ENCODE data around the gene MPG. TPM values are rescaled to one million over a fixed set of nuclear protein-coding genes. Genes with fewer than 3 reads are reported as not detected.

Gene MPG
- total RNA-seq, 1 donor from 2014 or later = 56.5 TPM

GRCh38 chr16:67183-67791, 10.7 kb upstream of the MPG start:
- no peak overlapping the region for H3K9ac ChIP-seq (ENCODE audit: low read length)
- FAIRE-seq (no peak), DNase-seq (ENCODE audit: low read depth) (no peak)
- Mint-ChIP-seq H3K36me3 (ENCODE audit: low read depth, unreplicated experiment) (peaks cover 10% of the 10 kb centered on the region), H3K27ac (ENCODE audit: unreplicated experiment) (no peak overlapping the region), H3K4me1 (ENCODE audit: low read depth, unreplicated experiment) (peaks cover 20% of the 10 kb centered on the region), H3K4me3 (ENCODE audit: unreplicated experiment) (no peak overlapping the region), H3K27me3 (ENCODE audit: low read depth, unreplicated experiment) (no peaks in the 10 kb centered on the region), H3K9me3 (ENCODE audit: unreplicated experiment) (no peaks in the 10 kb centered on the region)
- H3K36me3 ChIP-seq (ENCODE audit: insufficient read depth, low read length) = peaks cover 3% of the 10 kb centered on the region
- no peak overlapping the region for H3K27ac ChIP-seq (ENCODE audit: low read depth, low read length)
- H4K20me1 ChIP-seq (ENCODE audit: insufficient read depth, low read length) = peaks cover 85% of the 10 kb centered on the region
- peaks cover 62% of the 10 kb centered on the region for H3K79me2 ChIP-seq (ENCODE audit: insufficient read depth, low read length)
- H3K4me1 ChIP-seq (ENCODE audit: insufficient read depth, low read length) = peaks cover 20% of the 10 kb centered on the region
- no peaks in the 10 kb centered on the region for H3K27me3 ChIP-seq (ENCODE audit: insufficient read depth, low read length)
- H3K9me3 ChIP-seq (ENCODE audit: insufficient read depth, low read depth, low read length) = no peaks in the 10 kb centered on the region
- no peak overlapping the region for H3K4me2 ChIP-seq (ENCODE audit: low read length)
- TF ChIP-seq CTCF (IDR thresholded peaks at IDR 0.05; ENCODE audit: insufficient read depth, low read depth, low read length) = no peak
- TF ChIP-seq EZH2 (IDR thresholded peaks at IDR 0.05; ENCODE audit: insufficient read depth, low read length) = no peak
- no peak overlapping the region for H2AFZ ChIP-seq (ENCODE audit: low read depth, low read length)
- no peak overlapping the region for H3K4me3 ChIP-seq (ENCODE audit: insufficient read depth, low read depth, low read length)

GRCh38 chr16:67884-68789, 9.9 kb upstream of the MPG start:
- no peaks in the 10 kb centered on the region for H3K9me3 ChIP-seq (ENCODE audit: insufficient read depth, low read depth, low read length)
- H3K9ac ChIP-seq (ENCODE audit: low read length) = peak overlapping the region; percentile 35
- peak overlapping the region; percentile 4 for H3K4me2 ChIP-seq (ENCODE audit: low read length)
- peaks cover 26% of the 10 kb centered on the region for H3K4me1 ChIP-seq (ENCODE audit: insufficient read depth, low read length)
- Mint-ChIP-seq H3K9me3 (ENCODE audit: unreplicated experiment) (no peaks in the 10 kb centered on the region), H3K4me3 (ENCODE audit: unreplicated experiment) (peak overlapping the region; percentile 34), H3K4me1 (ENCODE audit: low read depth, unreplicated experiment) (peaks cover 22% of the 10 kb centered on the region), H3K27ac (ENCODE audit: unreplicated experiment) (no peak overlapping the region), H3K36me3 (ENCODE audit: low read depth, unreplicated experiment) (peaks cover 7% of the 10 kb centered on the region), H3K27me3 (ENCODE audit: low read depth, unreplicated experiment) (no peaks in the 10 kb centered on the region)
- no peaks in the 10 kb centered on the region for H3K27me3 ChIP-seq (ENCODE audit: insufficient read depth, low read length)
- DNase-seq (ENCODE audit: low read depth) (no peak), FAIRE-seq (no peak)
- H2AFZ ChIP-seq (ENCODE audit: low read depth, low read length) = no peak overlapping the region
- peaks cover 82% of the 10 kb centered on the region for H4K20me1 ChIP-seq (ENCODE audit: insufficient read depth, low read length)
- H3K27ac ChIP-seq (ENCODE audit: low read depth, low read length) = no peak overlapping the region
- TF ChIP-seq CTCF (IDR thresholded peaks at IDR 0.05; ENCODE audit: insufficient read depth, low read depth, low read length) = no peak
- no peak for TF ChIP-seq EZH2 (IDR thresholded peaks at IDR 0.05; ENCODE audit: insufficient read depth, low read length)
- peaks cover 2% of the 10 kb centered on the region for H3K36me3 ChIP-seq (ENCODE audit: insufficient read depth, low read length)
- H3K4me3 ChIP-seq (ENCODE audit: insufficient read depth, low read depth, low read length) = no peak overlapping the region
- peaks cover 62% of the 10 kb centered on the region for H3K79me2 ChIP-seq (ENCODE audit: insufficient read depth, low read length)
